Osteocyte (in vitro differentiated cells): ENCODE results near the gene PTPRD. TPM values are rescaled to one million over a fixed set of nuclear protein-coding genes. Genes with fewer than 3 reads are reported as not detected.
"Not testable (repeated sequence)": the region's sequence is repeated elsewhere in the genome, so short reads cannot be mapped to it uniquely, and the experiment has no call there.

Experiments used
- DNase-seq: peaks from one replicate; pipeline ENCODE4 v3.0.0; 2021; ENCODE audit warnings: mixed read lengths; ENCODE audit not compliant: unreplicated experiment; ENCODE audit errors: extremely low spot score
- H3K27ac Mint-ChIP-seq: one replicate; pipeline ENCODE4 v1.8.0; 2021; ENCODE audit warnings: mild to moderate bottlenecking, mixed read lengths; ENCODE audit not compliant: unreplicated experiment
- H3K27me3 Mint-ChIP-seq: one replicate; pipeline ENCODE4 v1.8.0; 2021; ENCODE audit warnings: mixed read lengths; ENCODE audit not compliant: unreplicated experiment
- H3K36me3 Mint-ChIP-seq: one replicate; pipeline ENCODE4 v1.8.0; 2021; ENCODE audit warnings: mixed read lengths; ENCODE audit not compliant: unreplicated experiment
- H3K4me1 Mint-ChIP-seq: one replicate; pipeline ENCODE4 v1.8.0; 2021; ENCODE audit warnings: mixed read lengths; ENCODE audit not compliant: unreplicated experiment
- H3K4me3 Mint-ChIP-seq: one replicate; pipeline ENCODE4 v1.8.0; 2021; ENCODE audit warnings: mild to moderate bottlenecking, moderate library complexity, mixed read lengths; ENCODE audit not compliant: unreplicated experiment
- H3K9me3 Mint-ChIP-seq: one replicate; pipeline ENCODE4 v1.8.0; 2021; ENCODE audit warnings: mixed read lengths; ENCODE audit not compliant: unreplicated experiment
- total RNA-seq: library from RNA; stranded (reverse); gene quantifications from 2 replicates; pipeline ENCODE4 v1.2.1, GENCODE V29; 2021
- TF ChIP-seq, protein P1 (sequence below): fragments of 200-600 bp; sonication (generic); IDR thresholded peaks from 2 replicates; pipeline ENCODE4 v1.5.0; 2021; ENCODE audit warnings: antibody characterized with exemption, mild to moderate bottlenecking, moderate library complexity

PTPRD gene
- total RNA-seq, 1 donor from 2014 or later: 5.4 TPM

GRCh38 chr9:9945966-9946365 is 666.8 kb downstream of the PTPRD start:
- H3K4me1 Mint-ChIP-seq: no peaks in the 10 kb centered on the region
- no peak for DNase-seq
- no peaks in the 10 kb centered on the region for H3K36me3 Mint-ChIP-seq
- H3K4me3 Mint-ChIP-seq: no peak overlapping the region
- H3K27me3 Mint-ChIP-seq: peaks cover 9% of the 10 kb centered on the region
- H3K27ac Mint-ChIP-seq: no peak overlapping the region
- H3K9me3 Mint-ChIP-seq: no peaks in the 10 kb centered on the region
- TF ChIP-seq, protein P1, sequence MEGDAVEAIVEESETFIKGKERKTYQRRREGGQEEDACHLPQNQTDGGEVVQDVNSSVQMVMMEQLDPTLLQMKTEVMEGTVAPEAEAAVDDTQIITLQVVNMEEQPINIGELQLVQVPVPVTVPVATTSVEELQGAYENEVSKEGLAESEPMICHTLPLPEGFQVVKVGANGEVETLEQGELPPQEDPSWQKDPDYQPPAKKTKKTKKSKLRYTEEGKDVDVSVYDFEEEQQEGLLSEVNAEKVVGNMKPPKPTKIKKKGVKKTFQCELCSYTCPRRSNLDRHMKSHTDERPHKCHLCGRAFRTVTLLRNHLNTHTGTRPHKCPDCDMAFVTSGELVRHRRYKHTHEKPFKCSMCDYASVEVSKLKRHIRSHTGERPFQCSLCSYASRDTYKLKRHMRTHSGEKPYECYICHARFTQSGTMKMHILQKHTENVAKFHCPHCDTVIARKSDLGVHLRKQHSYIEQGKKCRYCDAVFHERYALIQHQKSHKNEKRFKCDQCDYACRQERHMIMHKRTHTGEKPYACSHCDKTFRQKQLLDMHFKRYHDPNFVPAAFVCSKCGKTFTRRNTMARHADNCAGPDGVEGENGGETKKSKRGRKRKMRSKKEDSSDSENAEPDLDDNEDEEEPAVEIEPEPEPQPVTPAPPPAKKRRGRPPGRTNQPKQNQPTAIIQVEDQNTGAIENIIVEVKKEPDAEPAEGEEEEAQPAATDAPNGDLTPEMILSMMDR: no peak

GRCh38 chr9:9942764-9943424 is 669.9 kb downstream of the PTPRD start:
- H3K27ac Mint-ChIP-seq: no peak overlapping the region
- H3K4me1 Mint-ChIP-seq: no peaks in the 10 kb centered on the region
- no peaks in the 10 kb centered on the region for H3K36me3 Mint-ChIP-seq
- H3K9me3 Mint-ChIP-seq: no peaks in the 10 kb centered on the region
- TF ChIP-seq, protein P1: peak; percentile 95
- peak; percentile 90 for DNase-seq
- no peak overlapping the region for H3K4me3 Mint-ChIP-seq
- peaks cover 9% of the 10 kb centered on the region for H3K27me3 Mint-ChIP-seq

- Mint-ChIP-seq H3K36me3 (no peaks in the 10 kb centered on the region), H3K27ac (no peak overlapping the region), H3K27me3 (peaks cover 6% of the 10 kb centered on the region), H3K4me1 (no peaks in the 10 kb centered on the region), H3K9me3 (no peaks in the 10 kb centered on the region), H3K4me3 (no peak overlapping the region)
- TF ChIP-seq, protein P1: no peak
- no peak for DNase-seq
These were observed 674.4 kb downstream of the PTPRD start for GRCh38 chr9:9938432-9938831.

DNA sequence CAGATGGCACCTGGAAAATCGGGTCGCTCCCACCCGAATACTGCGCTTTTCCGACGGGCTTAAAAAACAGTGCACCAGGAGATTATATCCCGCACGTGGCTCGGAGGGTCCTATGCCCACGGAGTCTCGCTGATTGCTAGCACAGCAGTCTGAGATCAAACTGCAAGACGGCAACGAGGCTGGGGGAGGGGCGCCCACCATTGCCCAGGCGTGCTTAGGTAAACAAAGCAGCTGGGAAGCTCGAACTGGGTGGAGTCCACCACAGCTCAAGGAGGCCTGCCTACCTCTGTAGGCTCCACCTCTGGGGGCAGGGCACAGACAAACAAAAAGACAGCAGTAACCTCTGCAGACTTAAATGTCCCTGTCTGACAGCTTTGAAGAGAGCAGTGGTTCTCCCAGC is 681.3 kb downstream of the PTPRD start:
- H3K27me3 Mint-ChIP-seq: peaks cover 13% of the 10 kb centered on the region
- not testable (repeated sequence) for DNase-seq, H3K4me1 Mint-ChIP-seq, H3K27ac Mint-ChIP-seq, H3K4me3 Mint-ChIP-seq, H3K36me3 Mint-ChIP-seq, H3K9me3 Mint-ChIP-seq

- DNase-seq: no peak
- Mint-ChIP-seq H3K9me3 (no peaks in the 10 kb centered on the region), H3K4me3 (no peak overlapping the region), H3K4me1 (no peaks in the 10 kb centered on the region), H3K36me3 (no peaks in the 10 kb centered on the region), H3K27me3 (peaks cover 38% of the 10 kb centered on the region), H3K27ac (no peak overlapping the region)
- TF ChIP-seq, protein P1: no peak
These were observed 688.4 kb downstream of the PTPRD start for GRCh38 chr9:9924376-9924775.
